GM10266 (cell line): ENCODE data around the gene COA8.

Source experiments
- DNase-seq: peaks from one replicate; pipeline ENCODE4 v3.0.0; 2012; ENCODE audit errors: extremely low spot score
- TF ChIP-seq, protein P1 (sequence below): IDR thresholded peaks from 2 replicates; pipeline ENCODE4 v1.5.1; 2012; ENCODE audit warnings: mild to moderate bottlenecking, low read depth; ENCODE audit not compliant: control insufficient read depth, insufficient read depth; ENCODE audit errors: missing control alignments

COA8 gene

DNA sequence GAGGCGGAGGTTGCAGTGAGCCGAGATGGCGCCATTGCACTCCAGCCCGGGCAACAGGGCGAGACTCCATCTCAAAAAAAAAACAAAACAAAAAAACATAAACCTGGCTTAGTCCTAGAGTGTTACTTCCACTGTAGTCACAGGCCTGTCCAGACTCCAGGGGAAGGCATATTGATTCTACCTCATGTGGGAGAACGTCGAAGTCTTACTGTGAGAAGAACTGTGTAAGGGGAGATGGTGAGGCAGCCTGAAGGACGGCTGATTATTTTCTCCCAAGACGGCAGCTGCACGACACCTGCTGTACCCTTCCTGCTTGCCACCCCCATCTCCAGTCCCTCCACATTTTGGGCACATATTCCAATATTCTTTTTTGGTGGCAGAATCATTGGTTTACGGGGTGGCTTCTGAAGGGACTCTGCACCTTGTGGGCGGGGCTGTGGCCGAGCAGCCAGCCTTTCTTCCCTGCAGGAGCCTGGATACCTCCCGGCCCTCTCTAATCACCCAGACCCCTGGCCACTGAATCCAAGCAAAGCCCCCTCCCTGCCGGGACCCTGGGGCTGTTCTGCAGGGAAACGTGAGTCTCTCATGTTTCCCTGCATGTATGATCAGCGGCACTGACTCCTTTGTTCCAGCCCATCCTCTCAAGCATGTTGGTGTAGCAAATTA lies 54.0 kb downstream of the COA8 start:
- TF ChIP-seq, protein P1, sequence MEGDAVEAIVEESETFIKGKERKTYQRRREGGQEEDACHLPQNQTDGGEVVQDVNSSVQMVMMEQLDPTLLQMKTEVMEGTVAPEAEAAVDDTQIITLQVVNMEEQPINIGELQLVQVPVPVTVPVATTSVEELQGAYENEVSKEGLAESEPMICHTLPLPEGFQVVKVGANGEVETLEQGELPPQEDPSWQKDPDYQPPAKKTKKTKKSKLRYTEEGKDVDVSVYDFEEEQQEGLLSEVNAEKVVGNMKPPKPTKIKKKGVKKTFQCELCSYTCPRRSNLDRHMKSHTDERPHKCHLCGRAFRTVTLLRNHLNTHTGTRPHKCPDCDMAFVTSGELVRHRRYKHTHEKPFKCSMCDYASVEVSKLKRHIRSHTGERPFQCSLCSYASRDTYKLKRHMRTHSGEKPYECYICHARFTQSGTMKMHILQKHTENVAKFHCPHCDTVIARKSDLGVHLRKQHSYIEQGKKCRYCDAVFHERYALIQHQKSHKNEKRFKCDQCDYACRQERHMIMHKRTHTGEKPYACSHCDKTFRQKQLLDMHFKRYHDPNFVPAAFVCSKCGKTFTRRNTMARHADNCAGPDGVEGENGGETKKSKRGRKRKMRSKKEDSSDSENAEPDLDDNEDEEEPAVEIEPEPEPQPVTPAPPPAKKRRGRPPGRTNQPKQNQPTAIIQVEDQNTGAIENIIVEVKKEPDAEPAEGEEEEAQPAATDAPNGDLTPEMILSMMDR, result no peak
- no peak for DNase-seq

DNA sequence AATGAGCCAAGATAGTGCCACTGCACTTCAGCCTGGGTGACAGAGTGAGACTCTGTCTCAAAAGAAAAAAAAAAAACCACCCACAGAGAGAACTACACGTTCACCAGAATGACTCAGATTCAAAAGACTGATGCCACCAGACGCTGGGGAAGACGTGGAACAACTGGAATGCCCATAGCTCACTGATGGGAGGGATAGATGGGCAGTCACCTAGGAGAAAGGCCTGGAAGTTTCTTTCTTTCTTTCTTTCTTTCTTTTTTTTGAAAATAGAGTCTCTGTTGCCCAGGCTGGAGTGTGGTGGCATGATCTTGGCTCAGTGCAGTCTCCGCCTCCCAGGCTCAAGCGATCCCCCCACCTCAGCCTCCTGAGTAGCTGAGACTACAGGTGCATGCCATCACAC lies 56.3 kb downstream of the COA8 start:
- TF ChIP-seq, protein P1, result no peak
- no peak for DNase-seq

DNA sequence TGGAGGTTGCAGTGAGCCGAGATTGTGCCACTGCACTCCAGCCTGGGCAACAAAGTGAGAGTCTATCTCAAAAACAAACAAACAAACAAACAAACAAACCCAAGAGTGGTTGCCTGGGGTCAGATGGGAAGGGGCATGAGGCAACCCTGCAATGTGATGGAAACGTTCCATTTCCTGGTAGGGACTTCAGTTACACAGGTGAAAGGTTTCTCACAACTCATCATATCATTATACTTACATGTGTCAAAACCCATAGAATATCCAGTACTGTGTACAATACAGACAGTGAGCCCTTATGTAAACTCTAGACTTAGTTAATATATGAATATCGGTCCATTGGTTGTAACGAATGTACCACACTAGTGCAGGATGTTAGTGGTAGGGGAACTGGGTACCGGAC lies 59.1 kb downstream of the COA8 start:
- DNase-seq, result no peak
- TF ChIP-seq, protein P1, result no peak

DNA sequence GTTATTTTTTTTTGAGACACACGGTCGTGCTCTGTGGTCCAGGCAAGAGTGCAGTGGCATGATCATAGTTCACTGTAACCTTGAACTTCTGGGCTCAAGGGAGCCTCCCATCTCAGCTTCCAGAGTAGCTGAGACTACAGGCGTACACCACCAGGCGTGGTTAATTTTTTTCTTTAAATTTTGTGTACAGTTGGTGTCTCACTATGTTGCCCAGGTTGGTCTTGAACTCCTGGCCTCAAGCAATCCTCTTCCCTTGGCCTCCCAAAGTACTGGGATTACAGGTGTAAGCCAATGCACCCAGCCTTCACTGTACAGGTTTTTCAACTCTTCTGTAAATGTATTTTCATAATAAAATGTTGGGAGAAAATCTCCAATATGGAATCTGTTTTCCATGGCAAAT lies 60.5 kb downstream of the COA8 start:
- TF ChIP-seq, protein P1, result no peak
- no peak for DNase-seq

DNA sequence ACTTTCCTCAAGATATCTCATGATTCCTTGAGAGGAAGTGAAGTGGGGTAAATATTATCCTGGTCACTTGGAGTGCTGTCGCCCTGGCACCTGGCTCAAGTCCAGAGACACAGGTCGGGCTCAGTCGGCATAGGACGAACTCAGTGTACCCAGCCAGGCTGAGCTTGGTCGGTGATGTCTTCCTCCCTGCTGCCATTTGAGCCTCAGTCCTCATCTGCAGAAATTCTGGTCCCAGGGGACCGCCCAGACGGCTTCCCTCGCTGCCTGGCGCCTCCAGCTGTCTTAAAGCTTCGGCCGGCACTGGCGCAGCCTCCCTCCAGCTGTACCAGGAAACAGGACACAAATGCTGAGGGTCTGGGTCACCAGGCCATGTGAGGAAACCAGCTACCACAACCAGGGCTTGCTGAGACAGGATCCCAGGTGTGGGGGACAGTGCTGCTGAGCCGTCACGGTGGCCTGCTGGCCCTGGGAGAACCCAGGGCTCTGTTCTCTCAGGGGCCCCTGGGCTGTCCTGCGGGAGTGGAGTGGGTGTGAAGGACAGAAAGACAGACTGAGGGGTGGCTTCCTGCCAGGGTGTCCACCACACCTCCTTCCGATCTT lies 61.2 kb downstream of the COA8 start:
- TF ChIP-seq, protein P1, result no peak

DNA sequence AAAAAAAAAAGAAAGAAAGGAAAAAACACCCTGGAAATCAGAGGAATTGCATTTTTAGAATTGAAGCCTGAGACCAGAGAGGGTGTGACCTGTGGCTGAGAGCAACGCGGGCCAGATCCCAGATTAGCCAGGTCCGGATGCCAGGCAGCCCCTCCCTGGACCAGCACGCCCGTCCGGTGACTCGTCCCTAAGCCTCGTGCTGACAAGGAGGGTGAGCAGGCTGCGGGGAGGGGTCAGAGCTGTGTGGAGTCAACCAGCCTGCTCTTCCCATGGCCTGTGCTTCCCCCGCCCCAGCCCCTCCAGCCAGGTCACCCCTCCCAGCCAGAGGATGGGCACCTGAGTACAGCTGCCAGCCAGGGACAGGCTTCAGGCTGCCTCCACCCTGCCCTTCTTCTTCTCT lies 62.1 kb downstream of the COA8 start:
- no peak for DNase-seq
- TF ChIP-seq, protein P1, result no peak

More for the DNA sequence above, 61.2 kb downstream of the COA8 start:
- DNase-seq, result no peak

DNA sequence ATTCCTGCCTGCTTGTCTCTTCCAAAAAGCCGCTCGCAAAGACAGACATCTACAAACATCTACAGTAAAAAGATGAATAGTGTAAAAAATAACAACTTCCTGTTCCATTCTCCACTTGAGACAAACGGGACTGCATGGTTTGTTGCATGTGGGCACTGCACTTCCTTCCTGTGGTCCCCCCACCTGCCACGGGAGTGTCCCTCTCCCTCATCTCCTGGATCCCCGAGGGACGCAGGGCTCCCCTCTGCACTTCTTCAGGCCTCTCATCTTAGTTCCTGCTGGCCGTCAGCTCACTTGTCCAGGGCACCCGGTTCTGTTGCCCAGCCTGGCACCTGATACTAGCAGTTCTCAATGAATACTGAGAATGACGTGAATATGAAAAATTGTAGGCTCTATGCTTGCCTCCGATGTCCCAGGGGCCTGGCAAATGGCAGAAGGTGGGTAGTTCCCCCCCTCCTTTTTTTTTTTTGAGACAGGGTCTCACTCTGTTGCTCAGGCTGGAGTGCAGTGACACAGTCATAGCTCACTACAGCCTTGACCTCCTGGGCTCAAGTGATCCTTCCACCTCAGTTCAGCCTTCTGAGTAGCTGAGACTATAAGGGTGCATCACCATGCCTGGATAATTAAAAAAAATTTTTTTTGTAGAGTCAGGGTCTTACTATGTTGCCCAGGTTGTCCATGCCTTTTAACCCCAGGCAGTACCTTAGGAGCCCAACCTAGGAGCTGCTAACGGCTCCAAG lies 62.8 kb downstream of the COA8 start:
- TF ChIP-seq, protein P1, result no peak
- DNase-seq, result peak; percentile 31
